Gastrocnemius medialis (tissue), 4 donors: ENCODE results near the gene VWA1. TPM values are rescaled to one million over a fixed set of nuclear protein-coding genes. Genes with fewer than 3 reads are reported as not detected.

Source experiments
- ATAC-seq, 2 donors: fragments of 150-250 bp; one replicate each; pipeline ENCODE4 v1.9.1; 2016
- DNase-seq, 2 donors: peaks; one replicate each; pipeline ENCODE4 v3.0.0-alpha.2; 2019
- H3K27ac ChIP-seq, 4 donors: fragments of 200-600 bp; sonication (generic); 1 replicate in 1 of 4; 2 replicates in 3 of 4; pipeline ENCODE4 v1.5.1; 2016 to 2018; ENCODE audit warnings: mild to moderate bottlenecking in 2 of 4, moderate library complexity in 1 of 4
- H3K27me3 ChIP-seq, 3 donors: fragments of 200-600 bp; sonication (generic) in 2 of 3; 1 replicate in 1 of 3; 2 replicates in 2 of 3; pipeline versions ENCODE4 v1.5.1 to v1.6.0; 2016 to 2019; ENCODE audit warnings: mild to moderate bottlenecking in 1 of 3, moderate library complexity in 1 of 3
- H3K36me3 ChIP-seq, 2 donors: fragments of 200-600 bp; sonication (generic) in 1 of 2; one replicate each; pipeline ENCODE4 v1.5.1; 2017 to 2018
- H3K4me1 ChIP-seq, 2 donors: fragments of 200-600 bp; sonication (generic) in 1 of 2; one replicate each; pipeline ENCODE4 v1.5.1; 2016 to 2017; ENCODE audit warnings: mild to moderate bottlenecking in 2 of 2
- H3K4me3 ChIP-seq, 4 donors: fragments of 200-600 bp; sonication (generic) in 3 of 4; 1 replicate in 1 of 4; 2 replicates in 3 of 4; pipeline ENCODE4 v1.5.1; 2016 to 2019; ENCODE audit warnings: mild to moderate bottlenecking in 2 of 4
- H3K9me3 ChIP-seq, 3 donors: fragments of 200-600 bp; sonication (generic) in 2 of 3; 1 replicate in 1 of 3; 2 replicates in 2 of 3; pipeline ENCODE4 v1.5.1; 2016 to 2019
- POLR2A ChIP-seq, 2 donors: fragments of 450-650 bp; IDR thresholded peaks; one replicate each; pipeline ENCODE4 v1.6.1; 2017; ENCODE audit warnings: antibody characterized with exemption in 2 of 2, mild to moderate bottlenecking in 2 of 2, moderate library complexity in 2 of 2
- in situ Hi-C, 4 donors: fragments of 200-750 bp; cut with MboI; loops; one replicate each; pipeline versions ENCODE4 v1.15.0 to v1.8.0; 2017; ENCODE audit warnings: low sequenced_read_pairs in 4 of 4
- intact Hi-C: fragments of 100-400 bp; cut with DNase I; formaldehyde crosslinking; loops from one replicate; pipeline ENCODE4 v1.15.1; 2023; ENCODE audit warnings: low total_unique reads
- total RNA-seq, 4 donors: library from RNA; depleted of rRNA; stranded (reverse); fragments of >200 nt; gene quantifications; one replicate each; pipeline versions ENCODE4 v1.1.0 to v1.2.3, GENCODE V29; 2016
- TF ChIP-seq, protein P1 (sequence below), 5 experiments: fragments of 450-650 bp in 3 of 5; fragments of 200-600 bp in 2 of 5; sonication (generic) in 2 of 5; IDR thresholded peaks in 4 of 5; conservative IDR thresholded peaks in 1 of 5; 1 replicate in 4 of 5; 2 replicates in 1 of 5; pipeline ENCODE4 v1.5.1; 2016 to 2019; ENCODE audit warnings: antibody characterized with exemption in 5 of 5, mild to moderate bottlenecking in 3 of 5, moderate library complexity in 3 of 5

VWA1 gene
- total RNA-seq, 4 donors from 2014 or later, result 2.1 to 8.3 (median 6.0) TPM

DNA sequence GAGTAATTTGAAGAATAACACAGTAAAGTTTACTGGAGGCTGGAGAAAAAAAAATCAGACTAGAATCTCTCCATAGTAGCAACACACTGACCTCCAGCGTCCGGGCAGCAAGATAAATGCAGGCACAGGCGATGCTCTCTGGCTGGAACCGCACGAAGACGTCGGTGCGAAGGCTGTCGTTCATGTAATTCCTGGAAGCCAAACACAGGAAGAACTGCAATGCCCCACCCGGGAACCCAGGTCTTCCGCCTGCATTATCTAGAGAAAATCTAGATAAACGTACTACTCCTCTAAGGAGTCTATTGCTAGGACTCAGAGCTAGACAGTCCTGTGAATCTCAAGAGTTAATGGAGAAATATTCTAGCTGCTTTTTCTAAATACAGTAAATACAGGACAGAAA is 44.8 kb upstream of the VWA1 start:
- in situ Hi-C loops (no loop called here), intact Hi-C loops (loop anchor here (5.0 kb wide), 1 partner anchor 457 kb away; no protein-coding TSS in a partner anchor)
- H3K4me3 ChIP-seq, result no peak overlapping the region
- no peak overlapping the region for H3K27ac ChIP-seq
- H3K9me3 ChIP-seq, result no peaks in the 10 kb centered on the region
- no peaks in the 10 kb centered on the region for H3K27me3 ChIP-seq
- H3K36me3 ChIP-seq, result peaks cover 10 to 98% of the 10 kb centered on the region in 2 donors
- ATAC-seq (no peak), DNase-seq (no peak)
- peaks cover 9 to 21% of the 10 kb centered on the region in 2 donors for H3K4me1 ChIP-seq
- TF ChIP-seq POLR2A (IDR thresholded peaks at IDR 0.05), result no peak
- TF ChIP-seq, protein P1, sequence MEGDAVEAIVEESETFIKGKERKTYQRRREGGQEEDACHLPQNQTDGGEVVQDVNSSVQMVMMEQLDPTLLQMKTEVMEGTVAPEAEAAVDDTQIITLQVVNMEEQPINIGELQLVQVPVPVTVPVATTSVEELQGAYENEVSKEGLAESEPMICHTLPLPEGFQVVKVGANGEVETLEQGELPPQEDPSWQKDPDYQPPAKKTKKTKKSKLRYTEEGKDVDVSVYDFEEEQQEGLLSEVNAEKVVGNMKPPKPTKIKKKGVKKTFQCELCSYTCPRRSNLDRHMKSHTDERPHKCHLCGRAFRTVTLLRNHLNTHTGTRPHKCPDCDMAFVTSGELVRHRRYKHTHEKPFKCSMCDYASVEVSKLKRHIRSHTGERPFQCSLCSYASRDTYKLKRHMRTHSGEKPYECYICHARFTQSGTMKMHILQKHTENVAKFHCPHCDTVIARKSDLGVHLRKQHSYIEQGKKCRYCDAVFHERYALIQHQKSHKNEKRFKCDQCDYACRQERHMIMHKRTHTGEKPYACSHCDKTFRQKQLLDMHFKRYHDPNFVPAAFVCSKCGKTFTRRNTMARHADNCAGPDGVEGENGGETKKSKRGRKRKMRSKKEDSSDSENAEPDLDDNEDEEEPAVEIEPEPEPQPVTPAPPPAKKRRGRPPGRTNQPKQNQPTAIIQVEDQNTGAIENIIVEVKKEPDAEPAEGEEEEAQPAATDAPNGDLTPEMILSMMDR (IDR thresholded peaks at IDR 0.05 in 4 of 5, conservative IDR thresholded peaks at IDR 0.05 in 1 of 5), result no peak

DNA sequence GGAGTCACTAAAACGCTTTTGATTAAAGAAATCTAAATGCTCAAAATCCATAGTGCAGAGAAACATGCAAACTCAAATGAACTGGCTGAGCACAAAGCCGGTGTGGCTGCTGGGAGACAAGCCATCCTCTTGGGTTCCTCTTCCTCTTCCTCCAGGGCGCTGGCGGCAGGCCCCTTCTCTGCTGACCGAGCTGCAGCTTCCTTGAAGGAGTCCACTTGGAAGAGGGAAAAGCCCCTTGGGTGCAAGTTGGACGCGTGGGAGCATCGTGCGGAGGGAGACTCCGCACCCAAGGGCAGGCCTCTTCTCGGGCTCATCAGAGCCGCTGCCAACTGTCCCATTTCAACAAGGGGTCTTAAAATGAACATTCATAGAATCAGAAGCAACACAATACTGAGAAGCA is 44.3 kb upstream of the VWA1 start:
- Histone ChIP-seq H3K4me1 (peaks cover 9 to 22% of the 10 kb centered on the region in 2 donors), H3K36me3 (peaks cover 10 to 95% of the 10 kb centered on the region in 2 donors), H3K4me3 (no peak overlapping the region), H3K27me3 (no peaks in the 10 kb centered on the region), H3K27ac (no peak overlapping the region), H3K9me3 (no peaks in the 10 kb centered on the region)
- no peak for ATAC-seq
- TF ChIP-seq, protein P1 (IDR thresholded peaks at IDR 0.05 in 4 of 5, conservative IDR thresholded peaks at IDR 0.05 in 1 of 5), result no peak
- no peak for TF ChIP-seq POLR2A (IDR thresholded peaks at IDR 0.05)
- DNase-seq, result no peak
- in situ Hi-C loops, result no loop called here
- intact Hi-C loops, result loop anchor here (5.0 kb wide), 1 partner anchor 456 kb away; no protein-coding TSS in a partner anchor

- TF ChIP-seq, protein P1 (IDR thresholded peaks at IDR 0.05 in 4 of 5, conservative IDR thresholded peaks at IDR 0.05 in 1 of 5), result no peak
- no peak for TF ChIP-seq POLR2A (IDR thresholded peaks at IDR 0.05)
- intact Hi-C loops, result loop anchor here (5.0 kb wide), 1 partner anchor 454 kb away; no protein-coding TSS in a partner anchor
- no peaks in the 10 kb centered on the region for H3K9me3 ChIP-seq
- peaks cover 10 to 93% of the 10 kb centered on the region in 2 donors for H3K36me3 ChIP-seq
- no peaks in the 10 kb centered on the region for H3K27me3 ChIP-seq
- no peak overlapping the region for H3K4me3 ChIP-seq
- in situ Hi-C loops, result no loop called here
- H3K4me1 ChIP-seq, result peaks cover 20 to 32% of the 10 kb centered on the region in 2 donors
- H3K27ac ChIP-seq, result peak overlapping the region in 1 of 4 donors; percentile 65
- DNase-seq (no peak), ATAC-seq (no peak)
Measured at GRCh38 chr1:1393014-1393413, 42.5 kb upstream of the VWA1 start.

GRCh38 chr1:1393428-1393827 is 42.1 kb upstream of the VWA1 start:
- H3K27me3 ChIP-seq, result no peaks in the 10 kb centered on the region
- peaks cover 10 to 91% of the 10 kb centered on the region in 2 donors for H3K36me3 ChIP-seq
- DNase-seq, result no peak
- peak overlapping the region in 1 of 4 donors; percentile 65 for H3K27ac ChIP-seq
- peaks cover 24 to 35% of the 10 kb centered on the region in 2 donors for H3K4me1 ChIP-seq
- no peaks in the 10 kb centered on the region for H3K9me3 ChIP-seq
- no peak overlapping the region for H3K4me3 ChIP-seq
- intact Hi-C loops (loop anchor here (5.0 kb wide), 1 partner anchor 454 kb away; no protein-coding TSS in a partner anchor), in situ Hi-C loops (no loop called here)
- TF ChIP-seq POLR2A (IDR thresholded peaks at IDR 0.05), result no peak
- TF ChIP-seq, protein P1 (IDR thresholded peaks at IDR 0.05 in 4 of 5, conservative IDR thresholded peaks at IDR 0.05 in 1 of 5), result no peak
- no peak for ATAC-seq

- no peak for DNase-seq
- H3K4me3 ChIP-seq, result no peak overlapping the region
- in situ Hi-C loops (no loop called here), intact Hi-C loops (loop anchor here (5.0 kb wide), 1 partner anchor 453 kb away; no protein-coding TSS in a partner anchor)
- no peaks in the 10 kb centered on the region for H3K27me3 ChIP-seq
- H3K36me3 ChIP-seq, result peaks cover 7 to 84% of the 10 kb centered on the region in 2 donors
- ATAC-seq, result no peak
- peak overlapping the region in 1 of 4 donors; percentile 65 for H3K27ac ChIP-seq
- H3K9me3 ChIP-seq, result no peaks in the 10 kb centered on the region
- TF ChIP-seq POLR2A (IDR thresholded peaks at IDR 0.05), result no peak
- TF ChIP-seq, protein P1 (IDR thresholded peaks at IDR 0.05 in 4 of 5, conservative IDR thresholded peaks at IDR 0.05 in 1 of 5), result no peak
- H3K4me1 ChIP-seq, result peaks cover 24 to 35% of the 10 kb centered on the region in 2 donors
Measured at GRCh38 chr1:1394116-1394515, 41.4 kb upstream of the VWA1 start.
